HG03432 (cell line): ENCODE results near the gene TUBB1.
A peak's percentile ranks its signal among the peaks of the same experiment; 100 is the strongest.
"Not testable (repeated sequence)": the region's sequence is repeated elsewhere in the genome, so short reads cannot be mapped to it uniquely, and the experiment has no call there.

Experiments used
- ATAC-seq: cut with Tn5 transposase; IDR thresholded peaks from one replicate; pipeline ENCODE4 v1.9.1; 2021; ENCODE audit warnings: mild to moderate bottlenecking, moderate library complexity; ENCODE audit not compliant: unreplicated experiment

Gene TUBB1

DNA sequence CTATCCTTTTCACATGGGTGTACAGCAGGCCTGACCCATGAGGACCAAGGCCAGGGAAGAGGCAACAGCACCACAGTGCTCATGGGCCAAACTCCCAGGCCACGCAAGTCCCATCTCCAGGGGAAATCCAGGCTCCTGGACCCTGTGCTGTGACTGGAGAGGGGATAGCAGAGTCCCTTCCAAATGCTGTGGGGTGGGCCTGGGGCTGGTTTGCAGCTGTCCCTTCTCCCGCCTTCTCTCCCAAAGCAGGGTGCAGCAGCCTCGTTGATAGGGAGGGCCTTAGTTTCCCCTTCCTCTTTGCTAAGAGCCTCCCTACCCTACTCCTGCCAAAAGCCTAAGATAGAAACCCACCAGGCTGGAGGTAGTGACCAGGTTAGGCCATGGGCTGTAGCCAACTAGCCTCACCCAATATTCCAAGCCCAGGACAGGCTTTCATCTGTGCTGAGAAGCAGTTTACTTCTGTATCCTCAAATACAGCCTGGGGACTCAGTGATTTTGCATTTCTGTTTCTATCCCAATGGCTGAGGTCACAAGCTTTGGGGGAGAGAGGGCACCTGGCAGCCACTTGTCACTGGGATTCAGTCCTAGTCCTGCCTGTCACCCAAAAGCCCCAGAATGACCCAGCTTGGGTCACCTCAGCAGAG is 13.6 kb upstream of the TUBB1 start:
- no peak for ATAC-seq

DNA sequence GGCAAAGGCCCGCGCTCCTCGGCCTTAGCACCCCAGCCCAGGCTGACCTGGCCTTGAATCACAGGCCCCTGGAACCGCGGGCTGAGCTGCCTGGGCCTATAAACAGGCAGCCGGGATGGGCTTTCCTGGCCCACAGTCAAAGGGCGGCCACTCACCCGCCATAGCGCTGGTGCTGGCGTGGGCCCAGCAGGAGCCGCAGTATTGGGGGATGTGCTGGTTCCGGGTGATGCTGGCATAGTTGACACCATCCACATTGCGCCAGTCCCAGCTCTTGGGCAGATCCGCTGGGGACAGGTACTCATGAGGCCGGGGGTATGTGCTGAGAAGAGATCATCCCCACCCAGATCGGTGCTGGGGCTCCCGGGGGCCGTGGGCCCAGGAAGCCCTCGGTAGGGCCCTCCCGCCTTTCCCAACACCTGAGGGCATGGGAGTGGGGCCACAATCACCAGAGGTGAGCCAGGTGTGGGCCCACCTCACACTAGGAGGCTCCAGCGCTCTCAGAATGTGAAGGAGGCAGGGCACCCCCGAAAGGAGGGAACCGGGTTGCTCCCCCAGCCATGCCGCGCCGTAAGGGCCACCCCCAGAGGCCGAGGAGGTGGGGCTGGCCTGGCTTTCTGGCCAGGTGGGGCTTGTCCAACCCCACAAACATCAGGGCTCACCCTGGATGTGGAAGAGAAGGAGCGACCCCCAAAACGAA is 12.9 kb upstream of the TUBB1 start:
- ATAC-seq: no peak

DNA sequence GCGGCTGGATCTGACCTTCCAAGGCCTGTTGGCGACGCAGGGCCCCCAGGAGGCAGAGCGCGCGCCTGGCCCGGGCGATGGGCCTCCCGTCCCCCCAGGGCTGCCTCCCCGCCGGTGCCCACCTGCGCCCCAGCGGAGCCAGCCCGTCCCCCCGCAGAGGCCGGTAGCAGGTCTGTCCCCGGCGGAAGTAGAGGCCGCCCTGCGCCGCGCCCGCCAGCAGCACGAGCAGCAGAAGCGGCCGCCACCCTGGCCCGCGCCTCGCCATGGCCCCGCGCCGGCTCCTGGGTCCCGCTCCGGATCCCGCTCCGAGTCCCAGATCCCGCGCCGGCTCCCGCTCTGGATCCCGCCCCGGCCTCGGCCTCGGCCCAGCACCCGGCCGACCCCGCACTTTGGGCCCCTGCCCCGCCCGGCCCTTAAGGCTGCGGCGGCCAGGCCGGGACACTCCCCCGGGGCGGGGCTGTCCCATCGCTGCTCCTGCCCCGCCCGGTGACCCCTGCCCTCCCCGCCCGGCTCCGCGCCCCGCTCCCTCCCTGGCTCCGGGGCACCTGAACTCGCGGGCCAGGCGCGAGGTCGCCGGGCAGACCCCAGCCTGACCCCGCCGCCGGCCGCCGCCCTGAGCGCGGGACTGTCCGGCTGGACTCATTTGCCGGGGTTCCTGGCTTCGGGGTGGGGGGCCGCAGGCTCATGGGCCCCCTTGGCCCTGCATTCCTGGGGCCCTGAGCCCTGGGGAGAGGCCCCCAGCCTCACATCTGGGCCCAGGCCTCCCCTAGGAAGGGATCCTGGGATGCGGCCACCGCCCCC is 12.2 kb upstream of the TUBB1 start, which contains the start of gene CTSZ:
TSS of gene CTSZ (minus strand) at position 391 of the 801 bp plus-strand sequence. CDS start at position 265, 126 bp downstream.
- ATAC-seq: peak; percentile 24

DNA sequence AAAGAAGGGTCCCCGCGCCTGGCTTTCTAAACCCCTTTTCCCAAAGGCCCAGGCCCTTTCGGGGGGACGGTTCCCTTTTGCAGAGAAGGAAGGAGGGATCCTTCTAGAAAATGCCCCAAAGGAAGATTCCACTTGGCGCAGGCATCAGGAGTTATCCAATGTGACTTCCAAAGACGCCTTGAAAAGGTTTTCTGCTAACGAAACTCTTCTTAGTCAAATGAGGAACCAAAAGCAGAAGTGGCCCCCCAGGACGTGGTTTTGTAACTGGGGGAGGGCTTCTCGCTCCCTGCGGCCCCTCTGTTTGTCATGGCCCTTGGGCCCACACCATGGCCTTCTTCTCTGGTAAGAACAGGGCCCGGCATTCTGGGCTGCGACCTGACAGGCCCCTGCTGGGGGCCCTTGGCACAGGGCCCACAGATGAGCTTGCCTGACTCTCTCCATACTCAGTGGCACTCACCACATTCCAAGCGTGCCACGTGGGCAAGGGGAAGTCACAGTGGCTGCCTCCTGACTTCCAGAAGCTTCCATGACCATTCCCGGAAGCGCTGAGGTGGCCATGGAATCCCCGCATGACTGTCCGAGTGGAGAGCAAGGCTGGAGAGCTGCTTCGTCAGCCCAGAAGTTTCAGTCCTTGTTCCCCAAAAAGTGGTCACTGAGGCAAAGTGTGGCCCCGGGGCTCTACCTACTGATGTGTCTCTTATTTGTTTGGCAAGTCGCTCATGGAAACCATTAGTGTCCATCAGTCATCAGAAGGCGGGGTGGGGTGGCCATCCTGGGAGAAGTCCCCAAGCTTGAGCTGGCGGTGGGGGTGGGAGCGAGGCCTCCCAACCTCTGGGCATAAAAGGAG is 11.3 kb upstream of the TUBB1 start:
- ATAC-seq: peak; percentile 35

DNA sequence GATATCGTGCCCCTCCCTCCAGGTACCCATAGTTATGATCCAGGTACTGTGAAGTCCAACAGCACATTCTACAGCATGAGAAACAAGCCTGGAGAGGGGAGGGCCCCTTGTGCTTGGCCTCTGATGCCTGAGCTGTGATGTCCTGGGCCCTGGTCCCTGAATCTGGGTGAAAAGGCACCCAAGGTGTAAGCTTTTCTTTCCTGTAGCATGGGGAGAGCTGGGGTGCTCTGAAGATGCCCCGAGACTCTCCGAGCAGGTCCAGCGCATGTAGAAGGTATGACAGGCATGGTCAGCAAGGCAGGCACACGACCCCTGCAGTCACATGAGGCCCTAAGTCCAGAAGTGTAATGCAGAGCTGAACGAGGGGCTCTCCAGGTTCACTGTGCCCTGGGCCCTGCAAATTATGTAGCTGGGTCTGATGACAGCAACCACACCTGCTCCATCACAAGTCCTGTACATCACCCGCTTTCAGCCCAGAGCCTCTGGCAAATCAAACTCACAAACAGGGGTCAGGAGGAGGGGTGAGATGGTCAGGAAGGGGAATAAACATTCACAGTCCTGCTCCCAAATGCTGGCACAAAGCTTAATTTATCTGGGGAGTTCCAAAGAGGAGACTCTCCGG is 10.4 kb upstream of the TUBB1 start:
- ATAC-seq: no peak

DNA sequence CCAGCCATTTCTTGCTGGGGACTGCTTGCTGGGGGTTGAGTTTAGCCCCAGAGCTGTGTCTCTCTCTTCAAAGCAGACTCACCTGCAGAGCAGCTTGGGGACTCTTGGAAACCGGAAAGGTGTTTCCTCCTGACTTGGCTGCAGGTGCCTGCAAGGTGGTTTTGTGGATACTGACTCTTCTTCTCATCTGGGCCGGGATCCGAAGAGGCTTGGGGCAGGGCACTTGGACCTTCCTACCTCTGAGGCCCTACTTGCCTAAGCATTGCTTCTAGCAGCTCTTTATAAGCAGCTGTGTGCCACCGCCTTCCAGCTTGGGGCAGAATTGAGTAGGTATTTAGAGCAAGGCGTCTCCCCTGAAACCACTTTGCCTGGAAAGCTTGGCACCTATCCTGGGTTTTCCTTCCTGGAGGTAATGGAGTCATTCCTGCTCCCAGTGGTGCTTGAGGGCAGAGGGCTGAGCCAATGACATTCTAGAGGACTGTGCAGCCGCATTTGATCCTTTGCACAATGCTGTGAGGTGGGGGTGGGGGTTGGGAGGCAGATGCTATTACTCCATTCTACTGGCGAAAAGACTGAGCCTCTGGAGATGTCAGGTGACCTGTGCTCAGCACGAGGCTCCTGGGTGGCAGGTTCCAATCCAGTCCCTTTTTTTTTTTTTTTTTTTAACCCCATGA is 8.8 kb upstream of the TUBB1 start:
- no peak for ATAC-seq

DNA sequence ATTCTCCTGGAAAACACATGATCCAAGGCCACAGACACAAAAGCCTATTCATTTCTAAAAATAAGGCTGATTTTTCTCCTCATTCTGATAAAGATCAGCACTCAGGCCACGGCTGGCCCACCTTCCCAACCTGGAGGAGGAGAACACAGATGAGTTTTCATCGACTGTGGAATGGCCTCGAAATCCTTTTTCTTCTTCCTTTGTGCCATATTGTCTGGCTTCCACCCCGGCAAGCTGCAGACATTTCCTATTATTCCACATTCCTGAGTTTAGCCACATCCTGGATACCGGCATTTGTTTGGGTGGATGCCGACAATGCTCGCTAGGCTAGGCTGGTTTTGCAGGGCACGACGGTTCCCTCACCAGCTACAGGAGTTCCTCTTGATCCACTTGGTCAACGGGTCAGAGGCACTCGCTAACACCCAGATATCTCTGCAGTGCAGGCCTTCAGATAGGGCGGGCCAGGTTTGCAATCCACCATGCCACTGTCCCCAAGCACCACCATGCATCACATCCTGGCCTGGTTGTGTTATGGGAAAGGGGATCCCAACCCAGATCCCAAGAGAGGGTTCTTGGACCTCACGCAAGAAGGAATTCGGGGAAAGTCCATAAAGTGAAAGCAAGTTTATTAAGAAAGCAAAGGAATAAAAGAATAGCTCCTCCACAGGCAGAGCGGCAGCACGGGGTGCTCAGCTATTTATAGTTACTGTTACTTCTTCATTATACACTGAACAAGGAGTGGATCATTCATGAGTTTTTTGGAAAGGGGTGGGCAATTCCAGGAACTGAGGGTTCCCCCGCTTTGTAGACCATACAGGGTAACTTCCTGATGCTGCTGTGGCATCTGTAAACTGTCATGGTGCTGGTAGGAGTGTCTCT is 8.0 kb upstream of the TUBB1 start:
- ATAC-seq: no peak

DNA sequence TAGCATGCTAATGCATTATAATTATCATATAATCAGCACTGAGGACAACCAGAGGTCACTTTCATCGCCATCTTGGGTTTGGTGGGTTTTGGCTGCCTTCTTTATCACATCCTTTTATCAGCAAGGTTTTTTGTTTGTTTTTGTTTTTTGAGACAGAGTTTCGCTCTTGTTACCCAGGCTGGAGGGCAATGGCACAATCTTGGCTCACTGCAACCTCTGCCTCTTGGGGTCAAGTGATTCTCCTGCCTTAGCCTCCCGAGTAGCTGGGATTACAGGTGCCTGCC is 7.4 kb upstream of the TUBB1 start:
- not testable (repeated sequence) for ATAC-seq

DNA sequence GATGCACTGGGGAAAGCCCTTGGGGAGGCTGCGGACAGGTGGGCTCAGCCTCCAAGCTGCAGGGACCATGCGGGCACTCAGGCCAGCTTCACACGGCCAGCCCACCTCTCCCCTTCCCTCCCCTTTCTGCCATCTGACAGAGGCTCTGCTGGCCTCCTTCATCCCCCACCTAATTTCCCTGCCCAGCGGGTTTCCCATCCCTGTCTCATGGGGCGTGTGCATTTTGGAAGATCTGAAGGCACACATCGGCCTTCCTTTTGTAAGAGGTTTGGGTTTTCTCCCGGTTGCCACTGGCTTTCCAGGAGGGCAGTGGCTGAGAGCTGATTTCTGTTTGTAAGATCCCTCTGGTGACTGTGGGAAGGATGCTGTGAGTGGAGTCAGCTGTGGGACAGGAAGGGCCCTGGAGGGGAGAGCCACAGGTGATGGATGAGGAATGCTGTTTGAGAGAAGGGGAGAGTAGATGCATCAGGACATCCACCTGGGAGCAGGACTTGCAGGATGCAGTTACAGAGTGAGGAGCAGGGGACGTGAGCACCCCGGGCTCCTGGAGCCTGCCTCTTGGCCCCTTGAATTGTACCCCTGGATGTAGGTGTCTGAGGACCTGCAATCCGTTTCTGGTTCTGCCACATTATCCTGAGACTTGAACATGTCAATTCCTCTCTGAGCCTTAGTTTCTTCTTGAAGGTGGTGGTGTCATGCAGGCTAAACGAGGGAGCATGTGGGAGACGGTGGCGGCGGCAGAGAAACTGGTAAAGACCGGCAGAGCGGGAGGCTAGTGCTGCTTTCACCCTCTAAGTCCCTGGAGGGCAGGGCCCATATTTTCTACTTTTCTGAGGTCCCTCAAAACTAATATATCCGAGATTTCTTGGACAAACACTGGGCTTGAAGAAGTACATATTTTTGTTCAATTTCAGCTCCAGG is 5.9 kb upstream of the TUBB1 start:
- no peak for ATAC-seq

DNA sequence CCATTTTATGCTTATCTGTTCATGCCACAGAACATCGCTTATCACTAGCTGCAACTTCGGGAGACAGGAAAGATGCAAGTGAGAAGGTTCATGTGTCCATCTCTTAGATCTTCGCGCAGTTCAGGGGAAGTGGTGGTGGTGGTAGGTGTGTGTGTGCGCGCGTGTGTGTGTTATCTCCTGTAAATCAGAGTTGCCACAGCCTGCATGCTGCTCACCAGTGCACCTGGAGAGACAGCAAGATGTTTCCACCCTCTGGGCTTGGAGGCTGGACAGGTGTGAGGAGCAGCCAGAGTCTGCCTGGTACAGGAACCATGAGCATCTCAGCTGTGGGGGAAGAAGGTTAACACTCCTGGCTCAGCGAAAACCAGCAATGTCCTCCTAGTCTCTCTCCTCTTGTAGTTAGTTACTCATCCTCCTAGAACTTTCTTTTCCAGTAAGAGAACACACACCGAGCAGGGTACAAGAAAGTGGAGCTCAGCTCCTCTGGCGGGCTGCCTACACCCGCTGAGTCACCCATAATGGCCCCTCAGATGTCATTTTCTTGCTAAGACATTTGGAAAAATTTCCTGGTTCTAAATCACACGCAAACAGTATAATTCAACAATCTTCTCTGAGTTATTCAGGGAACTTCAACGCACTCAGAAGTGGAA is 5.1 kb upstream of the TUBB1 start:
- no peak for ATAC-seq

DNA sequence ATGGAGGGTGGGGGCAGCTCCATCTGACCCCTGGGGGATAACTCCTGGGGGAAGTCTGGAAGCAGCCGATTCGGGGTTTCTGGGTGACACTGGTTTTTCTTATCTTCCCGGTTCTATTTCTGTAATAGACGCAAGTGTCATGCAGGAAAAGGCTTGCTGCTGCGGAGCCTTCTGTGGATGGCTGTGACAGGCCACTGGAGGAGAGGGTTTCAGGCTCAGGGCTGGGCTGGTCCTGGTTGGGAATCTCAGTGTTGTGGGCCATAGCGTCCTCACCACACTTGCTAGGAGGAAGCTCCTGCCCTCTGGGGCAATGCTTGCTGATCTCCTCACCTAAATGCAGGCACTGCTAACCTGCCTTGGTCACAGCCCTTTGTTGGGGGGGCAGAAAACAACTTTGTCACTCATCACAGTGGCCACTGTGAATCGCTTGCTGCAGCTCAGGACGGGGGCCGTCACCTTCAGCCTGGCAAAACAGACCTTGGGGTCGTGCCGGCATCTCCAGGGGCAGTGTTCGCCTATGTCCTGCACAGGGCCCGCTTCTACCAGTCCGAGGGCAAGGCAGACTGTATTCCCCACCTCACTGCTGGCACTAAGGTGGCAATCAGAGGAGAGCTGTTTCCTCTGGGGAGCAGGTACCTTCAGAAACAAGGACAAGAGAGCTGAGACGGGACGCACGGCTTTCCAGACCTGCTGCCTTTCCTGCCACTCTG is 4.4 kb upstream of the TUBB1 start:
- no peak for ATAC-seq

DNA sequence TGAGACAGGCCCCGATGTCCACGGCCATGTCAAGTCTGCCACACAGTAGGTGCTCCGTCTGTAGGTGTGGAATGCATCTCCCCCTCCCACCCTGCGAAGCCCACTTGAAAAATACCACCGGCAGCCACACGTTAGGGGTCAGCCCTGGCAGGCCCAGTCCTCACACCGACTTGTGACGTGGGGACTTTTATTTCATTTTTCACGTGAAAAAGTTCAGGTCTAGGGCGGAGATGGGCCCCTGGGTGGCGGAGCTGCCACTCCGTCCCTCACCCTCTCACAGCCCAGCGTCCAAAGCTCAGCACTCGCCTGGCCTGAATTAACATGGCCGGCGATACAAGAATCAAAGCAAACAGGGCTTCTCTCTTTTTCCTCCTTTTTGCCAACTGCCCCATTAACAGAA is 3.8 kb upstream of the TUBB1 start:
- ATAC-seq: no peak

DNA sequence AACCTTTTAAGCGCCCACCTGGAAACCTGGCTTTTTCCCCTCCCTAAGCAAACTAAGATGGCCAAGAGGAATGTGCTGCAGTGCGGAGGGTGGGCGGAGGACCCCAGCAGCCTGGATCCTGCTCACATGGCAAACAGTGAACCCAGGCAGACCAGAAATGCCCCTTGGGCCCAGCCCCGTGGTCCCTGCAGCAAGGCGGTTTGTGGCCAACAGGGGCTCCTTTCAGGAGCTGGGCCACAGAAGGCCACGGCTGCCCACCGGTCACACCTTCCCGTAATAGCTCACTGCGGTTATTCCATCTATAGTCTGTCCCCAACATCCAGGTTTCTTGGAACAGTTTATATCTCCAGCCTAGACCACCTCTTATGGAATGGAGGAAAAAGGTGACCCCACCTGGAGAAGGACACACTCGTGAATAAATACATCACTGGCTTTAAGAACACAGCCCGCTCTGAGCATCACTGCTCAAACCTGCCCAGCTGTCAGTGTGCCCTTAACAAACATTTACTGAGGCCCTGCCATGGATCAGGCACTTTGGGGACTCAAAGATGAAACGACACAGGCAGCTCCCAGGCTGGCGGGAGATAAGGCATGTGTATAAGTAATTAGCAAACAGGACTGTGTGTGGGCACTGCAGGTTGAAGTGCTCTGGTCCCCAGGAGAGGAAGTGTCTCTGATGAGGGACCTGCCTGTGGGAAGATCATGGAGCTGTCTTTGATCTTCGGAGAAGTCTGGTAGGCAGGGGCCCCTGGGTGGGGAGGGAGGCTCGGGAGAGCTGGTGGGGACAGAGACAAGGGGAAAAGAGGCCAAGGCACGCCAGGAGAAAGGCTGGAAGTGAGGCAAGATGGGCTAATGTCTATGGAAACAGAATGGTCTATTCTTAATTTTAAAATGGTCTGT is 3.2 kb upstream of the TUBB1 start:
- ATAC-seq: no peak

DNA sequence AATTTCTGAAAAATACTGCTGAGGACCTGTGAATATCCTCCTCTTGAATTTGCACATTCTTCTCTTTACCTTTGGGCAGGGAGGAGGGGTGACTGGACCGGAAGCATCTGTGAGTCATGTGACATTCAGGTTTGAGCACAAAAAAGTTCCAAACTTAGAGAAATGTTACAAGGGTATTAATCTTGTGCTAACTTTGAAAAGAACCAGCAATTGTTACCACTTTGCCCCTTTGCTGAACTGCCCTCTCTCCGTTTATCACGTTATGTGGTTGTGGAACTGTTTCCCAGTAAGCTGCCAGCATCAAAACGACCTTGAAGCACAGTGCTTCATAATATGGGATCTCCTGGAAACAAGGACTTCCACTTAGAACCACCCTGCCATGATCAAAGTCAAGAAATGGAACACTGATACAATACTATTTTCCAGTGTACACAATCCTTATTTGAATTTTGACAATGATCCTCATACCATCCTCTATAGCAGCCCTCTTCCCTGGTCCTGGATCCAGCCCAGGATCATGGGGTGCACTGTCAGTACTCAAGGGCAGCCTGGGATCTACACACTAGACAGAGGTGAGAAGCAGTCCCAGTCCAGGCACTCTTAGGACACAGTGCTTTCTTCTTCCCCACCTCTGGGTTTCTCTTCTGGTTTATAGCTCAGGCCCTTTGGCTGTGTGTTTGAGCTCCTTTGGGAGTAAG is 2.3 kb upstream of the TUBB1 start:
- ATAC-seq: no peak

DNA sequence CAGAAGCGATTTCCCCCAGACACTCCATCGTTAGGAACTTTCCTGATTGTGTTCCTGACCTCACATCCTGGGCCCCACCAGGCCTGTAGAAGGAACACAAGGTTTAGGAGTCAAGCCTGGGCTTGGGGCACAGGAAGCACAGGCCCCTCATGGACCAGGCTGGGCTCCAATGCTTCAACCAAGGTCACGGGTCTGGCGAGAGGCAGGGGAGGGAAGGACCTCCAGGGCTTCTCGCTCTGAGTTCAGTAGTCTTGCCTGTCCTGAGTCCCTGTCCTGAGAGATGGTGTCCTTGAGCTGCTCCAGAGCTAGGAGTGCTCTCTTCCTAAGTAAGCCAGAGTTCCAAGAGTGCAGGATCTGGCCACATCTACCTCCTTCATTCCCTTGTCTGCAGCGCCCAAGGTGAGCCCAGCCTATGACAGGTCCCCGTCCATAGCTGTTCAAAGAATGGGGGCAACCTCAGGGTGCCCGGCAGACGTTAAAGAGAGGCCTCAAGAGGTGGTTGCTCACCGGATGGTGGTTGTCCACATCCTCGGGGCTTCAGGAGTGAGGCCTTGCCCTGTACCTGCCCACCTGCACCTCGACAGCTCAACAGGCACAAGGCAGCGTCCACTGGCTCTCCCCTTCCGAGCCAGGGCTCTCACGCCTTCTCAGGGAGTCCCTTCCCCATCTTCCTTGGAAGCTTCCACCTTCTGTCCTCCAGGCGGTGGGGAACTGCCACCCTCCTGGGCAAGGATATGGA is 1.6 kb upstream of the TUBB1 start:
- ATAC-seq: no peak
